GM18499 (cell line): ENCODE measurements around the gene EEF1A2.

Experiments used
- ATAC-seq: cut with Tn5 transposase; IDR thresholded peaks from one replicate; pipeline ENCODE4 v1.9.1; 2021; ENCODE audit warnings: moderate number of reproducible peaks; ENCODE audit not compliant: insufficient read depth, unreplicated experiment

EEF1A2 gene

DNA sequence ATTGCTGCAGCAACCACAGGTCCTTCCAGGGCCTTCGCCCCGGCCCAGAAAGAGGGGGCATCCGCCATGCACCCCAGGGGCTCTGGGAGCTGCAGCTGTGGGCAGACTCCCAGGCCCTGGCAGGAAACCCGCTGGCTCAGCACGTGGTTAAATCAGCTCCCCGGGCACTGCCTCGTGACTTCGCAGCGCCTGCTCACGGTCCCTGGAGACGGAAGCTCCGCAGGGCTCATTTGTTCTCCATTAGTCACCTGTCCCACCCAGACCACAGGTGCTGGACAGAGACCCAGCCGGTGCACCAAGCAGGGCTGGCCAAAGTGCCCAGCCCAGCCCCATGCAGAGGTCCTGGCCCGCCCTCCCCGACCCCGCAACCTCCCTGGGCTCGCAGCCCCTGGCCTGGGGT lies 41.1 kb downstream of the EEF1A2 start:
- no peak for ATAC-seq

GRCh38 chr20:63456429-63457284 lies 42.2 kb downstream of the EEF1A2 start:
- no peak for ATAC-seq

- ATAC-seq = no peak
Measured at GRCh38 chr20:63455568-63455859, 43.4 kb downstream of the EEF1A2 start.

DNA sequence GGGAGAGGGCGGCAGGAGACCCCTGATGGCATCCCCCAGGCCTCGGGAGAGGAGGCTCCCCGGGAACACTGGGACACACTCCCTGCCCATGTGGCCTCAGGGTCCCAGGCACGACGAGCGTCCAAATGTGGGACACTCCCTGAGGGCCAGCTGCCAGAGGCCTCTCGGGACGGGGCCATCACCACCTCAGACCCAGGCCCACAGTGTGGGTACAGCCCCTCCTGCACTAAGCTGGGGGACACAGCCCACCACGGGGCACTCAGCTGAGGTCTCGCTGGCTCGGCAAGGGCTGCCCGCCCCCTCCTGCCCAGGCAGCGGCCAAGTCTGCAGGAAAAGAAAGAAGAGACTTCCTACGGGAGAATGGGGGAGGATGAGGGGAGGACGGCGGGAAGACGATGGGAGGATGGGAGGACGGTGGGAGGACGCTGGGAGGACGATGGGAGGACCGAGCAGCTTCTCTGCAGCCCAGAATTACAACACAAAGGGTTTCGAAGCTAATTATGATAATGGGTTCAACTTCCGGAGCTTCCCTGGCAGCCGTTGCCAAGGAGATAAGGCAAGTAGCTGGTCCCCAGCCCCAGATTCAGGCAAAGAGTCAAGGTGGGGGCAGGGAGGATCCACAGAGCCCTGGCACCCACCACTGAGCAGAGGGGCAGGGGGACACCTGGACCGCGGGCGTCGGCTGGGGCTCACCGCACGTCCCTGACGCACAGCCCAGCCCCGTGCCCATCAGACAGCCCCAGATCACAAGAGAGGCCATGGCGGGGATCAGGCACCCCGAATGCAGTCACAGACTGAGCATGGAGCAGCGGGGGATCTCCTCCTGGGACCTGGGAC lies 43.9 kb downstream of the EEF1A2 start:
- ATAC-seq = no peak

- ATAC-seq = no peak
Measured at GRCh38 chr20:63452821-63453523, 45.9 kb downstream of the EEF1A2 start.

GRCh38 chr20:63452341-63452740 lies 46.5 kb downstream of the EEF1A2 start:
- ATAC-seq = no peak

DNA sequence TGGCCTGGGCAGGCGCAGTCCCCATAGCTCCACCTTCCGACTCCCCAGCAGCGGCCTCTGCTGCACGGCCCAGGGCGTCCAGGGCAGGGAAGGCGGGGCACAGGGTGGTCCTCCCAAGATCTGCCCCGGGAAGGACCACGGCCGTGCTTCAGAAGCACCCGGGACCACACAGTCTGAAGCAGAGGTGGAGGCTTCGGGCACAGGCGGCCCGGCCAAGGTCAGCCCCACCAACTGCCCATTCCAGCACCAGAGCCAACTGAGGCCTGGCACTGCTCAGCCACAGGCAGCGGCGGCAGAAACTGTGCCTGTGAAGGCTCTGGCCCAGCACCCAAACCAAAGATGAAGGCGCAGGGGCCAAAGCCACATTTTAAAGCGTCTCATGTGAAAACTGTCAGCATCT lies 47.1 kb downstream of the EEF1A2 start:
- no peak for ATAC-seq

GRCh38 chr20:63449796-63450730 lies 48.8 kb downstream of the EEF1A2 start:
- no peak for ATAC-seq

- ATAC-seq = no peak
Measured at GRCh38 chr20:63449025-63449424, 49.9 kb downstream of the EEF1A2 start.

GRCh38 chr20:63448031-63448430 lies 50.9 kb downstream of the EEF1A2 start:
- no peak for ATAC-seq

DNA sequence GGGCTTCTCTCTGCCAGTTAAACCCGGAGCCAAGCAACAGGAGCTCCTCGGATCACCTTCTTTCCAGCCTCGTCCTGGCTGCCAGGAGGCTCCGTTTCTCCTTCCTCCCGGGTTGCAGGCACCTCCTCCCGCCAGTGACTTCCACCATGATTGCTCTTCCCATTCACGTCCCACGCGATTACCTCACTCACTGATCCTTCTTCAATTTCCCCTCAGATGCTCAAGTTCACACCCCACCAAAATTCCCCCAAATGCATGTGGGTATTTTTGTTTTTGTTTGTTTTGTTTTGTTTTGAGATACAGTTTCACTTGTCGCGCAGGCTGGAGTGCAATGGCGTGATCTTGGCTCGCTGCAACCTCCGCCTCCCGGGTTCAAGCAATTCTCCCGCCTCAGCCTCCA lies 51.6 kb downstream of the EEF1A2 start:
- ATAC-seq = no peak

- ATAC-seq = no peak
Measured at GRCh38 chr20:63446216-63447024, 52.5 kb downstream of the EEF1A2 start.

DNA sequence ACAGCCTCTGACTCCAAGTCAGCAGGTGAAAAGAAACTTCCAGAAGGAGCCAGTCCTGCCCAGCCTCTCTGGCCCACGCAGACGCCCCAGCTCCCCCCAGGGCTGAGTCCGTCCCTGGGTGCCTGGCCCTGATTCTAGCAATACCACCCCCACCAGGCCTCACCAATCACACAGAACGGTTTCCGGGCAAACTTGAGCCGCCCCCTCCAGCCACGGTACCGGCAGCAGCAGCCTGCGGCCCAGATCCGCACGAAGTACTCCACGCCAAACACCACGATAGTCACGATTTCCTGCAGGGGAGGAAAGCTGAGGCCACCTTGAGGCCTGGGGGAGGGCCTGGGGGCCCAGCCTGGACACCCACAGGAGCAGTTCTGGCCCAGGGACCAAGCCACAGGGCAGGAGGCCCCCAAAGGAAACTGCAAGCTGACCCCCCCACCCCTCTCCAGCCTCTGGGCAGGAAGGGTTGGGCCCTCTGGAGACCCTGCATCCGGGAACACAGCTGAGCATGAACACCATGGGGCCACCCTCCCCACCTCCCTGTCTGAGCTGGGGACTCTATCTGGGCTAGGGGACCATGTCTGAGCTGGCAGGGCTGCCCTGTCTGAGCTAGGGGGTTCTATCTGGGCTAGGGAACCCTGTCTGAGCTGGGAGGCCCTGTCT lies 53.7 kb downstream of the EEF1A2 start:
- ATAC-seq = no peak

- no peak for ATAC-seq
Measured at GRCh38 chr20:63444548-63444947, 54.3 kb downstream of the EEF1A2 start.

GRCh38 chr20:63443606-63444395 lies 55.1 kb downstream of the EEF1A2 start:
- ATAC-seq = no peak

DNA sequence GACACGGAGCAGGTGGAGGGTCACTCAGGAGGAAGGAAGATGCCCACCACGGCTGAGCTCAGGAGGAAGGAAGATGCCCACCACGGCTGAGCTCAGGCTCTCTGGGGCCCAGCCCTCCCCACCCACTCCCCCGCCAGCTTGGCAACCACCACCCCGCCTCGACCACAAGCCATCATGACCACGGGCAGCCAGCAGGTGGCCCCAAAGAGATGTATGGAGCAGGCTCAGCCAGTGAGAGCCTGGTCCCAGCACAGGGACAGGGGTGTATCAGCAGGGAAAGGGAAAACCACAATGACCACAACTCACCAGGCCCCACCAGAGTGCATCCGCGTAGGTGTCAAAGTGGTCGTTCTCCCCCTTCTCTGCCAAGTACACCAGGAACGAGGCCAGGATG lies 56.8 kb downstream of the EEF1A2 start:
- no peak for ATAC-seq

GRCh38 chr20:63441136-63442099 lies 57.5 kb downstream of the EEF1A2 start:
- ATAC-seq = no peak
